Activated CD8-positive, alpha-beta memory T cell treated with anti-CD3 and anti-CD28 coated beads for 1 hour (primary cell): ENCODE data around the gene PAK2.
"Not testable (repeated sequence)": the region's sequence is repeated elsewhere in the genome, so short reads cannot be mapped to it uniquely, and the experiment has no call there.

Experiments
- DNase-seq, 2 donors: peaks; one replicate each; pipeline ENCODE4 v3.0.0-alpha.2; 2020; ENCODE audit warnings: low read depth in 1 of 2; ENCODE audit errors: extremely low read depth in 1 of 2

The PAK2 gene

DNA sequence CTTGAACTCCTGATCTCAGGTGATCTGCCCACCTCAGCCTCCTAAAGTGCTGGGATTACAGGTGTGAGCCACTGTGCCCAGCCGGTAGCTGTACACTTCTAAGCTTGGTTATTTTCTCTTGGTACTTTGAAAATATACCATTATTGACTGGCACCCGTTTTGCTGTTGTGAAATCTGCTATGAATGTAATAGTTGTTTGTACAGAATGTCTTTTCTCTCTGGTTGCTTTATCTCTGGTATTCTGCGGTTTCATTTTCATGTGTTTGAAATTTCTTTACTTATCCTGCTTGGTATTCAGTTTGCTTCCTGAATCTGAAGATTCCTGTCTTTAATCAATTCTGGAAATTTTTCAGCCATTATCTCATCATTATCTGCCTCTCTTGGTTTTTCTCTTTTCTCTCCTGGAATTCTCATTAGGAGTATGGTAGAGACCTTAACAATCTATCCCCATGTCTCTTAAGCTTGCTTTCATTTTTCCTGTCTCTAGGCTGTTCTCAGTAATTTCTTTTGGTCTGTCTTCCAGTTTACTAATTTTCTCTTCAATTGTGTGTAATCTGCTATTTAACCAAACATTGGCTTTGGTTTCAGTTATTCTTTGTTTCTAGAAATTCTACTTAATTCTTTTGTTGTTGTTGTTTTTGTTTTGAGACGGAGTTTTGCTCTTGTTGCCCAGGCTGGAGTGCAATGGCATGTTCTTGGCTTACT is 2.8 kb upstream of the PAK2 start:
- DNase-seq = no peak

DNA sequence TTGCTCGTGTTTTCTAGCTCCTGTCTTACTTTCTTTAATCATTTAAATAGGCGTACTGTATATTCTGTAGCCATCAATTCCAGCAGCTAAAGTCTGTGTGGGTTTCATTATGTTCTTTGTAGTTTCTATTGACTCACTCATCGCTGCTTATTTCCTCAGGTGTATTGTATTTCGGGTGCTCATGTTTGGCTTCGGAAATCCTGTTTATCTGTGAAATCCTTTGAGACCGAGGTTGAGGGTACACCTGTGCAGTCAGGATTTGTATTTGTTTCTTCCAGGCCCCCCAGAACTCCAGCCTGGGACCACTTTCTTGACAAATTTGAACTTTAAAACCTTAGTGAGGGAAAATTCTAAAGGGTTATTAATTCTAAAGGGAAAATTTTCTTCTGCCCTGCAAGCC is 2.0 kb upstream of the PAK2 start:
- DNase-seq = no peak

DNA sequence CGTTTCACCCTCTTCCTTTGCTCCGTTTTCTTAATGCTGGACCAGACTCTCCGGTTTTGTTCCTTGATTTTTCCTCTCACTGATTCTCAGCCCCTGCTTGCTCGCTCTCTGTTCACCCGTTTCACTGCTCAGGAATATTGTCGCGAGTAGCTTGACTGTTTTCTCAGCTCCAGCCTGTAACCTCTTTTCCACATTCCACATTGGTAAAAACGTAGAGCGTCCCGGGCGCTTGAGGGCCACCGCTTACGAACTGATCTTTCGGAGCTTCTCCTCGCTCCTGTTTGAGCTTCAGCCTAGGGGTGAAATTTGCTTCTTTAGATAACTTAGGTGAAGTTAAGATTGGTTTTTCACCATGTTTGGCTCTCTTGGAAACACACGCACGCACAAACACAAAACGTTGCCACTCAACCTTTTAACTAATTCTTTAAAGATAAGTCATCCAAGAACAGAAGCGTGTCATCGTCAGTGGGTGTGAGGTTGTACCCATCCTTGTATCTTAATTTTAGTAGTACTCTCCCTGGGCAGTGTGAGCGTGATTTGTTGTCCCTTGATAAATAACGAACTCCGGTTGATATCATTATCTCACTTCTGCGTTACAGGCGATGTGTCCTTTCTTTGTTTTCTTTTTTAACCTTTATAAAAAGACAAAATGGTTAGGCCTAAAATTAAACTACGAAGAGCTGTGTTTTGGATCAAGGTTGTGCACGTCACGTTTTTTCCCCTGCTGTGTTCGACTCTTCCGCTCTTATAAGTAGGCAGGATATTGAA is 1.0 kb downstream of the PAK2 start:
- no peak for DNase-seq

DNA sequence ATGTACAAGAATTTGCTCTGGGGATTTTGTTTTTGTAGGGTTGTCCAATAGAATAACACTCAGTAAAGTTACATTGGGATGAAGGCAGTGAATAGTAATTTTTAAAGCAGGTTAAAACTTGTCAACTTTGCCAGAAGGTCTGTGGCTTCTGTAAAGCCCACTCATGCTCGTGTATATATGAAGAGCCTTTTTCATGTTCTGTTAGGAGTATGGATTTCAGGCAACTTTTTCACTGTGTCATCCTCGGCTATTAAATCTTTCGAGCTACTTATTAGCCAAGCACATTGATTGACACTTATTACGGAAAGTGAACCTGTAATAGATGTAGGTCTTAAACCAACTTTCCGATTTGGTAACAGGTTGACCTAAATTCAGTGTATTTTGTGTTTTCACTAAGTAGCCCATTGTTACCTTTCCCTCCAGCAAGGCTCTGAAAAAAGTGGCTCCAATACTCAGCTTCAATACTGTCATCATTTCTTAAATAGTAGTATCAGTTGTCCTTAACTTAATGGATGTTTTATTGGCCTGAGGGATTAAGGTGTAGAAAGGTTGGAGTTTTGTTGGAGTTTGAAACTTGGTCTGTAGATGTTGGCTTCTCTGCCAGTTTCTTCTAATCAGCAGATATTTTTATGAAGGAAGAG is 1.7 kb downstream of the PAK2 start:
- no peak for DNase-seq

DNA sequence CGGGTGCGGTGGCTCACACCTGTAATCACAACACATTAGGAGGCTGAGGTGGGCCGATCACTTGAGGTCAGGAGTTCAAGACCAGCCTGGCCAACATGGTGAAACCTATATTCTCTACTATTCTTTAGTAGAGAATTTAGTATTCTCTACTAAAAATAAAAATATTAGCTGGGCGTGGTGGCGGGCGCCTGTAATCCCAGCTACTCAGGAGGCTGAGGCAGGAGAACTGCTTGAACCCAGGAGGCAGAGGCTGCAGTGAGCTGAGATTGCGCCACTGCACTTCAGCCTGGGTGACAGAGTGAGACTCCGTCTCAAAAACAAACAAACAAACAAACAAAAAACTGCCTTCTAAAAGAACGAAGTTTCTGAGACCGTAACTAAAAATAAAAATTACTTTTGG is 3.9 kb downstream of the PAK2 start:
- not testable (repeated sequence) for DNase-seq

DNA sequence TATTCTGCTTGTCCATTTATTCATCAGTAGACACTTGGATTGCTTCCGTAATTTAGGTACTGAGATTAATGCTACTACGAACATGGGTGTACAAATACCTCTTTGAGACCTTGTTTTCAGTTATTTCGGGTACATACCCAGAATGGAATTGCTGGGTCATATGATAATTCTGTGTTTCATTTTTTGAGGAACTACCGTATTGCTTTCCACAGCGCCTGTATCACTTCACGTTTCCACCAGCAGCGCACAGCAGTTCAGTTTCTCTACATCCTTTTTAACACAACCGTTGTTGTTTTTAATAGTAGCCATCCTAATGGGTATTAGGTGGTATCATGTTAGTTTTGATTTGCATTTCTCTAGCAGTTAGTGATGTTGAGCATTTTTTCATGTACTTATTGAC is 9.5 kb downstream of the PAK2 start:
- DNase-seq = no peak

DNA sequence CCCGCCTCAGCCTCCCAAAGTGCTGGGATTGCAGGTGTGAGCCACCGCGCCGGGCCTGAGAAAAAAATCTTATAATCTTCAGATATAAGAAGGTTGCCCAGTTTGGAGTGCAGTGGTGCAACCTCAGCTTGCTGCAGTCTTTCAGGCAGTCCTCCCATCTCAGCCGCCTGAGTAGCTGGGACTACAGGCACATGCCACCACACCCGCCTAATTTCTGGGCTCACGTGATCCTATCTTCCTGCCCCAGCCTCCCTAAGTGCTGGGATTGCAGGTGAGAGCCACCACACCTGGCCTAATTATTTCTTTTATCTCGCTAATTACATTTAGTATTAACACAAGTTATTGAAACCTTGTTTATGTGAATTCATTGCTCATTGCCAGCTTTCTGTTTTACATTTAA is 13.5 kb downstream of the PAK2 start:
- no peak for DNase-seq

DNA sequence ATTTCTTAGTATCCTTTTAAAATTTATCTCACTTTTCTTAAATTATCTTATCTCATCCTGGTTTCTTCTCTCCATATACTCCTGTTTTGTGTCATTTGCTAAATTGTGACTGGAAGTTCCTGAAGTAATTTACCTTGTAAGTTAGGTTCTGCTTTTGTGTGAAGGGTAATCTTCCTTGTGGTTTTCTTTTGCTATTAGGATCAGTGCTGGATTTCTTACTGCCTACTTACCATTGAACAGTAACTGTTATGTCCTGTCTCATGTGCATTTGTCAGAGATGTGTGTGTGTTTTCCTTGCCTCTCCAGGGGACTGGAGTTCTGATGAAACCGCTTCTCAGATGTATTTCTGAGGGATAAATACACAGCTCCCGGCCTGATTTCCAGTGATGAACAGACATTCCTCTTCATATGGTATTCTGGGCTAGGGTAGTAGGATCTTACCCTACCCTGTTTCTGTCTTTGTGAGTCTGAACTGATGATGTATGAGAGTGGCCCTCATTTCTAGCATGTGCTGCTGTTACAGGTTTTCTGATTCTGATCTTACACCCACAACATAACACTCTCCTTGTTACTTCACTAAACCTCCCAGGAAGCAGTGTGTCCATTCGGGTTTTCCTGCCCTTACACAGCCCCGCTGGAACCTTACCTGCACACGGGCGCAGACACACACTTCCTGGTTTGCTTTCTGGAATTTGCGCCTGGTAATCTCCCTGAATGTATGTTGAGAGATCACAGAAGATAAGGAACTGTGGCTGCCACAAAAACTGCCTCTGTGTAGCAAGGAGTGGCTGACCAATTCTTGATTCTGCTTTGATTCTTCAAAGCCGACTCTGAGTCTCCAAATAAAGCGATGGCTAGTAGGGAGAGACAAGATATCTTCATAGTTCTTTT is 14.7 kb downstream of the PAK2 start:
- DNase-seq = no peak

DNA sequence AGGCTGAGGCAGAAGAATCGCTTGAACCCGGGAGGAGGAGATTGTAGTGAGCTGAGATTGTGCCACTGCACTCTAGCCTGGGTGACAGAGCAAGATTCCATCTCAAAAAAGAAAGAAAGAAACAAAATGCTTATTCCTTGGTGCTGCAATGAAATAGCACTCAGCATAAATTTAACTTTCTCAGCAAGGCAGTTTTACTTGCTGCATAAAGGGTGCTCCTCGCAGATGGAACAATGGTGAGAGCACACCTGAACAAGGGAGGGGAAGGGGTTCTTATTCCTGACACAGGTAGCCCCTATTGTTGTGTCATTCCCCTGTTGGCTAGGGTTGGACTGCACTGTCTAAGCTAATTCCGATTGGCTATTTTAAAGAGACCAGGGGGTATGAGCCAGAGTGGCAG is 17.1 kb downstream of the PAK2 start:
- no peak for DNase-seq

DNA sequence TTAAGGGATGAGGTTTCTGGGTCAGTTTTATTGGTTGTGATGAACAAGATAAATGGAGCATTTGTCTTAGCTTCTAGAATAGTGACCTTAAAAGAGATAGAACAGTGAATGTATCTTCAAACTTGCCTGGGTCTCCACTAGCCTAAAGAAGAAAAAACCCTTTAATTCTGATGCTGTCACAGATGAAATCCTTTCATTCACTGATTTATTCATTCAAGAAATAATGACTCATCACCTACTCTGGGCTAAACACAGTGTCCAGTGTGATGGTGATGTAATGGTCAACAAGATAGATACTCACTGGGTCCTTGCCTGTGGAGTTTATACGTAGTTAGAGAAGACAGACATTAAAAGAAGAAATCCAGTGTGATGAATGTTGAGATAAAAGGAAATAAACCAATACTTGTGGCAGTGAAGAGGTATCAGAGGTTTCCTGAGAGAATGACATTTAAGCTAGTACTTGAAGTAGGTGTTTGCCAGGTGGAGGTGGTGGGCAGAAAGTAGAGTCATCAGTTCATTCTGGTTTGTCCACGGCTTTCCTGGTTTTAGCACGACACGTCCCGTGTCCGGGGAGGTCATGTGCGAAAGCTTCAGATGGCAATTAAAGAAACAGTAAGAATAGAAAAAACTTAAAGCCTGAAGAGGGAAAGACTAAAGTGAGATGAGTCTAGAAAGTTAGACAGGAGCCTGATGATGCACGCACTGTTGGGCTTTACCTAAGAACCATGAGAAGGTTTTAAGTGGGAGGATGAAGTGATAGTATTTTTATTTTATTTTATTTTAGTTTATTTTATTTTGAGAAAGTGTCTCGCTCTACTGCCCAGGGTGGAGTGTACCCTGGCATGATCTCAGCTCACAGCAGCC is 18.5 kb downstream of the PAK2 start:
- no peak for DNase-seq

DNA sequence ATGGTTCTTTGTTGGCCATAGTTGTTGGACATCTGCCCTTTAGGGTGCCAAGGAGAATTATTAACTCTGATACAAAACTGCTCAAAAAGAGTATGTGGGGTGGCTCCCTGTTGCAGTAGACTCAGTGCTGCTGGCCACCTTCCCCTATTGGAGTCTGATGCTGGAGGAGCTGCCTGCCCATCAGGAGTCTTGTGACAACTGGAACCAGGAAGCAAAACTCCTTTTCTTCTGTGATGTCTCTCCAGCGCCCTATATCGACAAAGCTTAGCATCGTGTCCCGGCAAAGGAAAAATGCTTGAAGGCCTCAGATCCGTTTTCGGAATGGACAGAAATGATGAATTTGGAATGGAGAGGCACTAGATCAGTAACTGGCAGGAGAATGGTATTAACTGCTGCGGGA is 23.5 kb downstream of the PAK2 start:
- no peak for DNase-seq

DNA sequence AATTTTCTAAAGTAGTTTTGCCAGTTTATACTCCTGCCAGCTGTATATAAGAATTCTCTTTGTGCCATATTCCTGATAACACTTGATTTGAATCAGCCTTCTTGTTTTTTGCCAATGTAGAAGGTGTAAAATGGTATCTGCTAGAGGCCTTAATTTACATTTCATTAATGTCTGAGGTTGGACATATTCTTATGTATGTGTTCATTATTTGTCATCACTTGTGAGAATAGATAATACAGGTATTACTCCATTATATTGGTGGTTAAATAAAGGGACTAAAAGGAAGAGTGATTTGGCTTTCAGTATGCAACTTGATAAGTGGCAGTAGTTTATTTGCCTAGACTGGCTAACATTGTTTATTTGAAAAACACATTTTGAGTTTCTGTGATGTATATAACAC is 25.8 kb downstream of the PAK2 start:
- DNase-seq = no peak

DNA sequence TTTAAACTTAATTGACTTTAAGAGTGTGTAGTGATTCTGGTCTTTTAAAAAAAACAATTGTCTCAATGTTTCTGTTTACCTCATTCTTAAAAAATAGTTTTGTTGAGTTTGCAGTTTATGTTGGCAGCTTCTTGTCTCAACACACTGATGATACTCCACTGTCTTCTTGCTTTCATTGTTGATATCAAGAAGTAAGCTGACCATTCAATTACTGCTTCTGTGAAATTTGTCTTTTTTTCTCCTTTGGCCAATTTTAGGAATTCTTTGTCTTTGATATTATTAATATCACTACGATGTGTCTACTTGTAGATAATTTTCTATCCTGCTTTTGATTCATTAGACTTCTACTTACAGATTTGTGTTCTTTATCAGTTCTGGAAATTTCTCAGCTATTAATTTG is 31.4 kb downstream of the PAK2 start:
- no peak for DNase-seq

DNA sequence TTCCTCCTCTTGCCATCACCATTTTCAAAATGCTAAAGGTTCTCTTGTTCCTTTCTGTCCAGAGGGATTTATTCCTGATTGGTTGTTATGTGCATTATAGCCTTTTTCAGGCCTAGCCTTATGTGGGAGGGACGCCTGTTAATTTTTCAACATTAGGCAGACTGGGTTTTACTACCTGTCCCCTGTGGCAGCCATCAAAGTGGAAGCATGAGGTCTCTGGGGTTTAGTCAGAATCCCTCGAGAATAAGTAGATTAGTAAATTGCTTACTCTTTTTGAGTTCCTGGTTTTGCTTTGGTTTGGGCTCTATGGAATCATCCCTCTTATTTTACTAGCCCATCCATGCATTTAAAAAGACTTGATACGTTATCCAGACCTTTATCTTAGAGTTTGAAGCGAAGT is 32.4 kb downstream of the PAK2 start:
- no peak for DNase-seq

DNA sequence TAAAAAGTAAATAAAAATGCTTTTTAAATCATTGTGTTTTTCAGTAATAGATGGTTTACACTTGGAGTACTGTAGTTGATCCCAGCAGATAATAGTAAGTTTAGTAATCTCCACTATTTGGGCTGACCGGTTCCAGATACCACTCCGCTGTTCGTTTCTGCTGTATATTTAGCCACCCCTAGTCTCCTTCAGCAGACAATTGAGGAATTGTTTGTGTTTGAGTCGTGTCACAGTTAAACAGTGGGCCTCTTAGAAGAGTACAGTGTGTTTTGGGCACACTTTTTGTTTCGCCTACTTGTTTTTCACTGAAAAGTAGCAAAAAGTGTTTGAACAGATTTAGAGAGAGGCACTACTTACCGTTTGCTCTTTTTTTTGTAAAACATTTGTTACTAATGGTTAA is 33.2 kb downstream of the PAK2 start:
- no peak for DNase-seq

DNA sequence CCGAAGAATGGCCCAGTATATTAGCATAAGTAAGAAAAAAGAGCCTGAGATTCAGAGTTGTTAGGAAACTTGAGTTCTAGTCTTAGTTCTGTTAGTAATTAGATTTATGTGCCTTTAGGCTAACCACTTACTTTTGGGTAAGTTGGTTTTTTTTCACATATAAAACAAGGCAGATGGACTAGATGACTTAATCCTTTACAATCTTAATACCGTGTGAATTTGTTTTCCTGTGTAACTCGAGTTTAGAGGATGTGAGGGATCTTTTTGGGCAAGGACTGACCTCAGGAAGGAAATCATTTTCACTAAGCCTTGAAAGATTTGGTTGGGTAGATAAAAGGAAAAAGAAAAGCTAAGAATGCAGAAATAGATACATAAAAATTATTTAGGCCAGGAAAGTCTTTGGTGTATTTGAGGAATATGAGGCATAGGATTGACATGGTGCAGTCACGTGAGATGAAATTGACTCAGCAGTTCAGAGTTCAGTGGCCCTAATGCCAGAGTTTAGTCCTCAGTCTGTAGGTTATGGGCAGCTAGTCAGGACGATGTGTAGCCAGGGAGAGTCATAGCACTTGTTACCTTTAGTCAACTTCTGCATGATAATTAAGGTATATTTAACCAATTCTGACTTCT is 34.6 kb downstream of the PAK2 start:
- DNase-seq = no peak

DNA sequence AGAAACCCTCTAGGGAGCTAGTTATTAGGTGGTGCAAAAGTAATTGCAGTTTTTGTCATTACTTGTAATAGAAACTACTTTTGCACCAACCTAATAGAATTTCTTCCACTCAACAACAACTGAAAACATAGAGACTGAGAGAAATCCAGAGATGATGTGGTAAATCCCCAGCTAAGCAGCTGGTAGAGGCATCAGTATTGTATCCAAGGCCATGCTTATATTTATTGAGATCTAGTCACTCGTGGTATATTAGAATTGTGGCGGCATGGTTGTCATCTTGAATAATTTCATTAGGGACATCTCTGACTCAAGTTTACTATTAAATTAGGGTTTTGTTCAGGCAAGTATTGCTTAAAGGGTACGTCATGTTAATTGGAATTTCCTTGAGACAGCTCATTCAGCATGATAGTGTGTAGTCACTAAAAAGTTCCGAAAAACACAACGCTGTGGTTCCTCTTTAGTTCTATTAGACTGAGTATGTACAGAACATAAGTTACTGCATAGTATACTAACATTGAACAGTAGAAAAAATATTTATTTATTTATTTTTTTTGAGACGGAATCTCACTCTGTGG is 35.3 kb downstream of the PAK2 start:
- DNase-seq = no peak

DNA sequence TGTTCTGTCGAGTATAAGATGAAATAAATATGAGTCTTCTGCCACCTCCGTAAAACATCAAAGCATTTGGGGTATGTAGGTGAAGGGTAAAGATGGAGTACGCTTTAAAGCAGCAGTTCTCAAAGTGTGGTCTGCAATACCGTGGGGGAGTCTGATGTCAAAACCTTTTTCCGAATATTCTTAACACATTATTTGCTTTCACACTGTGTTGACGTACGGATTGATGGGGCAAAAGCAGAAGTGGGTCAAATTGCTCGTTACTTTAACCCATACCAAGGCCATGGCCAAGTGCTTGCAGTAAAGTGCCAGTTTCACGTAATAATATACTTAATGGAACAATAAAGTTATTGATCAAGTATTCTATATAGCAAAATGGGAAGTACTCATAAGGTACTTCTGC is 36.3 kb downstream of the PAK2 start:
- no peak for DNase-seq

DNA sequence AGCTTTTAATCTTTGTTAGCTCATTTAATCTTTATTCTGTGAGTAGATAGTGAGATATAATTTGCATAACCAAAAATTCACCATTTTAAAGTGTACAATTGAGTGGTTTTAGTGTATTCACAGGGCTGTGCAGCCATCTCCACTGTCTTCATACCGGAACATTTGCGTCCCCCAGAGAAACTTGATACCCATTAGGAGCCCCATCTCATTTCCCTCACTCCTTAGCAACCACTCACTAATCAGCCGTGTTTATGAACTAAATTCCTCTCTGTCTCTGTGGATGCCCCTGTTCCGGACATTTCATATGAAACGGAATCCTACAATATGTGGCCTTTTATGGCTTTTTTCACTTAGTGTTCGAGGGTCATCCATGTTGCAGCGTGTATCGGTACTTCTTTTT is 38.2 kb downstream of the PAK2 start:
- no peak for DNase-seq
